ENCODE measurements around the gene MTRFR.

DNA sequence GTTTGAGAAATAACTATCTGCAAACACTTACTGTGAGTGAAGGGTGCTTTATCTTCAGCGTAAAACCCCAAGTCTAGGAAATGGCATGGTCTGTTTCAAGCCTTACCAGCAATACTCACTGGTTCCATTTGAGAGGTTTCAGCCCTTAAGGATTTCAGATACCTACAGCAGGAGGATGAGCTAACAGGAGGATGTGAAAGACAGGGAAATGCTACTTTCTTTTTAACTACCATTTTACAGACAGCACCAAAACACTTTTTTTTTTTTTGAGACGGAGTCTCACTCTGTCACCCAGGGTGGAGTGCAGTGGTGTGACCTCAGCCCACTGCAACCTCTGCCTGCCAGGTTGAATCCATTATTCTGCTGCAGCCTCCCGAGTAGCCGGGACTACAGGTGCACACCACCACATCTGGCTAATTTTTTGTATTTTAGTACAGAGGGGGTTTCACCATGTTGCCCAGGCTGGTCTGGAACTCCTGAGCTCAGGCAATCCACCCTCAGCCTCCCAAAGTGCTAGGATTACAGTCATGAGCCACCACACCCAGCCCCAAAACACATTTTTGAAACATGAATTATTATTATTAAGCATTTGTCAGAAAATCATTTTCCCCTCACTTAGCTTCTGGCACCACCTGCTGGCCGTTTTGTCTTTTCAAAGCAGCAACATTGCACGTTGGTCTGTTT lies 4.6 kb downstream of the MTRFR start:
- no peak for TF ChIP-seq TAF1 (IDR thresholded peaks at IDR 0.05; ENCODE audit: borderline replicate concordance, insufficient read depth, low read length)
- TF ChIP-seq POLR2AphosphoS5 (IDR thresholded peaks at IDR 0.05; ENCODE audit: low read depth, low read length), result no peak

Data from PFSK-1 (cell line).